ENCODE data around the gene RMDN2. TPM values are rescaled to one million over a fixed set of nuclear protein-coding genes. Genes with fewer than 3 reads are reported as not detected.

RMDN2 gene
- total RNA-seq, 2 experiments from 2014 or later = 1.4 to 2.6 TPM

DNA sequence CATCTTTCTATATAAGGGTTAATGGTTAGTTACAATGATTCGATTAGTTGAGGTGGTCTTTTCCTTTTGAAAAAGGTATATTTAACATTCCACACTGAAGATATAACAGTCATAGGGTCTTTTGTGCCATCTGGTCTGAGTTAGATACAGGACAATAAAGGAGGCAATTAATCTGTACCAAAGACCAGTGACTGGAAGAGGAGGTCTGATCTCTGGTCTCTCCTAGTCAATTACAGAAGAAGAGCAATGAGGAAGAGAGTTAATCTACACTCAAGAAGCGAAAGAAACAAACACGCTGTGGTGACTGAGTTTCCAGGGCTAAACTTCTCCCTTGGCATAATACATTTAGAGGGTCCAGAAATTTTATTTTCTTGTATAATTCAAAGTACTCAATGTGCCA, 20.7 kb upstream of the RMDN2 start:
- TF ChIP-seq, protein P1, sequence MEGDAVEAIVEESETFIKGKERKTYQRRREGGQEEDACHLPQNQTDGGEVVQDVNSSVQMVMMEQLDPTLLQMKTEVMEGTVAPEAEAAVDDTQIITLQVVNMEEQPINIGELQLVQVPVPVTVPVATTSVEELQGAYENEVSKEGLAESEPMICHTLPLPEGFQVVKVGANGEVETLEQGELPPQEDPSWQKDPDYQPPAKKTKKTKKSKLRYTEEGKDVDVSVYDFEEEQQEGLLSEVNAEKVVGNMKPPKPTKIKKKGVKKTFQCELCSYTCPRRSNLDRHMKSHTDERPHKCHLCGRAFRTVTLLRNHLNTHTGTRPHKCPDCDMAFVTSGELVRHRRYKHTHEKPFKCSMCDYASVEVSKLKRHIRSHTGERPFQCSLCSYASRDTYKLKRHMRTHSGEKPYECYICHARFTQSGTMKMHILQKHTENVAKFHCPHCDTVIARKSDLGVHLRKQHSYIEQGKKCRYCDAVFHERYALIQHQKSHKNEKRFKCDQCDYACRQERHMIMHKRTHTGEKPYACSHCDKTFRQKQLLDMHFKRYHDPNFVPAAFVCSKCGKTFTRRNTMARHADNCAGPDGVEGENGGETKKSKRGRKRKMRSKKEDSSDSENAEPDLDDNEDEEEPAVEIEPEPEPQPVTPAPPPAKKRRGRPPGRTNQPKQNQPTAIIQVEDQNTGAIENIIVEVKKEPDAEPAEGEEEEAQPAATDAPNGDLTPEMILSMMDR (IDR thresholded peaks at IDR 0.05) = no peak
- no peaks in the 10 kb centered on the region for H3K36me3 Mint-ChIP-seq (ENCODE audit: low read depth)
- POLR2A ChIA-PET = no interaction called here
- H3K27ac Mint-ChIP-seq = no peak overlapping the region
- DNase-seq (no peak), ATAC-seq (no peak)
- intact Hi-C loops (cut with micrococcal nuclease) = no loop called here
- CTCF ChIA-PET = no interaction called here
- peaks cover 5% of the 10 kb centered on the region for H3K27me3 Mint-ChIP-seq
- H3K4me1 Mint-ChIP-seq (ENCODE audit: low read depth) = no peaks in the 10 kb centered on the region
- no peak overlapping the region for H3K4me3 Mint-ChIP-seq
- H3K9me3 Mint-ChIP-seq = no peaks in the 10 kb centered on the region

DNA sequence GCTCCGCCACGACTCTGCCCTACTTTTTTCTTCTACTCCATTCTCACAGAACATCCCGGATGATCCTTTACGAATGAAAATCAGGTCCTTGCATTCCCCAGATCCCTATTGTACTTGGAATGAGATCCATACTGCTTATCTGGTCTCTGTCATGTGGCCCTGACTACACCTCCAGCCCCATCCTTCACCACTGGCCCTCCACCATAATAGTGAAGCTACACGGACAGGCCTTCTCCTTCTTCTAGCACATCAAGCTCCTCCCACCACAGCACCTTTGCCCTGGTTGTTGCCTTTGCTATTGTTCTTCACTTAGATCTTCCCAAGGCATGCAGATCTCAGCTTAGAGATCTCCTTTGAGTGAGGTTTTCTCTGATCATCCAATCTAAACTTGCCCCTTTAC, 20.1 kb upstream of the RMDN2 start:
- Mint-ChIP-seq H3K9me3 (no peaks in the 10 kb centered on the region), H3K27ac (no peak overlapping the region), H3K4me1 (ENCODE audit: low read depth) (no peaks in the 10 kb centered on the region), H3K4me3 (no peak overlapping the region), H3K27me3 (peaks cover 5% of the 10 kb centered on the region), H3K36me3 (ENCODE audit: low read depth) (no peaks in the 10 kb centered on the region)
- ChIA-PET CTCF (no interaction called here), POLR2A (no interaction called here)
- DNase-seq (no peak), ATAC-seq (no peak)
- intact Hi-C loops (cut with micrococcal nuclease) = no loop called here
- TF ChIP-seq, protein P1 (IDR thresholded peaks at IDR 0.05) = no peak

DNA sequence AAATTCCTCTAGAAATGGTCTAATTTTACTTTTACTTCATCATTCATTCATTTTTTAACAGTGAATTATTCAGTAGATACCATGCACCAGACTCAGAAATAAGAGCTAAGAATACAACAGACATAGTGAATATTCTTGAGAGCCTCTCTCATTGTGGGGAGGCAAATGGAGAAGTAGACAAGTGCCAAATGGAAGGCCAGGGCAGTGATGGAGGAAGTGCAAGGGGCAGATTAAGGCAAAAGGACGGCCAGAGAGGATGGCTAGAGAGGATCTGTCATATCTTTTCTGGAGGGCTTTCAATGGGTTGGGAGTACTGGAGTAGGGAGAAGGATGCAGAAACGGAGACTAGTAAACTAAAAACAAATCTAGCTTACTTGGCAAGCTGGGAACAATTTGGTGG, 19.0 kb upstream of the RMDN2 start:
- Mint-ChIP-seq H3K27me3 (peaks cover 5% of the 10 kb centered on the region), H3K27ac (no peak overlapping the region), H3K36me3 (ENCODE audit: low read depth) (no peaks in the 10 kb centered on the region), H3K9me3 (no peaks in the 10 kb centered on the region), H3K4me3 (no peak overlapping the region), H3K4me1 (ENCODE audit: low read depth) (no peaks in the 10 kb centered on the region)
- CTCF ChIA-PET = interaction anchor here (0.9 kb wide), 1 partner anchor 28 kb away, joined by 3 read pairs; no protein-coding TSS in a partner anchor
- POLR2A ChIA-PET = no interaction called here
- DNase-seq (no peak), ATAC-seq (no peak)
- TF ChIP-seq, protein P1 (IDR thresholded peaks at IDR 0.05) = no peak
- intact Hi-C loops (cut with micrococcal nuclease) = no loop called here

DNA sequence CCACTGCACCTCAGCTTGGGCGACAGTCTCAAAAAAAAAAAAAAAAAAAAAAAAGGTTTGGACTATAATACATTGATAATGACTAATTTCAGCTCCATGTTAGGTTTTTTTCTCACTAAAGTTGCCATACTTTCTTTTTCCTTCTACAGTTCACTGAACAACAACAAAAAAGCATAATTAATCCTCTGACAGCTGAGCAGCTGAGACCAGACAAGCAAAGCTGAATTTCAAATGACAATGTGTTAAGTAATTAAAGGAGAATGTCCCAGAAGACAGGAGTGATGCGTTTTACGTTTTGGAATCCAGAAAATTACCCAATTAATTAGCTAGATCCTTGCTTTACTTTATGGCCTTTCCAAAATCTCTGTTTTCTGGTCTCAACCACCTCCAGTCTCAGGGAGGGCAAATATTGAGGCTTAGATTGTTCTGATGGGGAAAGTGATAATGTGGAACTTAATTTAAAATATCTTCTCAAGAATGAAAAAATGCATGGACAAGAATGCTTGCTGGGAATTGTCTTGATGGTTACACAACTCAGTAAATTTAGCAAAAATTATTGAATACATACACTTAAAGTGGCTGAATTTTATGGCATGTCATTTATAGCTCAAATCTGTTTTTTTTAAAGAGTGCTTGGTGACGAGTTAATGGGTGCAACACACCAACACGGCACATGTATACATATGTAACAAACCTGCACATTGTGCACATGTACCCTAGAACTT, 17.4 kb upstream of the RMDN2 start:
- POLR2A ChIA-PET = no interaction called here
- CTCF ChIA-PET = interaction anchor here (0.8 to 1.2 kb wide), 2 partner anchors 17 to 67 kb away, joined by 3 read pairs; no protein-coding TSS in a partner anchor
- intact Hi-C loops (cut with micrococcal nuclease) = no loop called here

More for the DNA sequence above, 17.4 kb upstream of the RMDN2 start:
- no peak overlapping the region for H3K4me3 Mint-ChIP-seq
- DNase-seq (no peak), ATAC-seq (no peak)
- no peaks in the 10 kb centered on the region for H3K4me1 Mint-ChIP-seq (ENCODE audit: low read depth)
- H3K9me3 Mint-ChIP-seq = no peaks in the 10 kb centered on the region
- no peak overlapping the region for H3K27ac Mint-ChIP-seq
- no peaks in the 10 kb centered on the region for H3K36me3 Mint-ChIP-seq (ENCODE audit: low read depth)
- TF ChIP-seq, protein P1 (IDR thresholded peaks at IDR 0.05) = no peak
- peaks cover 3% of the 10 kb centered on the region for H3K27me3 Mint-ChIP-seq

Data from activated CD8-positive, alpha-beta T cell treated with anti-CD3 and anti-CD28 coated beads for 36 hours (primary cell).